KG1 (cell line): ENCODE data around the gene TNNI3K.

Experiments
- DNase-seq: peaks from one replicate; lab custom pipeline; 2025; lab: John Stamatoyannopoulos, UW

TNNI3K gene

DNA sequence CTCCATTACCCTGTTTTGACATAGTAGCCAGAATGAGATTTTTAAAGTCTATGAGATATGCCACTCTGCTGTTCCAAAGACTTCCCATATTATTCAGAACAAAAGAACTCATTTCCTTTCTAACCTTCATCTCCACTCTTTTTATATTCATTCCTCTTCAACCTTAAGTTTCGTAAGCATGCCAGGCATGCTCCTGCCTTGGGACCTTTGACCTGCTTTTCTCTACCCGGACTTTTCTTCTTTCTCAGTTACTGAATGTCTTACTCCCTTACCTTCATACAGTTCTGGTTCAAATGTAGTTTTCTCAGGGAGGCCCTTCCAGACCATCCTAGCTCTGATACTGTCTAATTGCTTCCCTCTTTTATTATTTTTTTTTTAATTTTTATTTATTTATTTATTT is 81.1 kb downstream of the TNNI3K start:
- no peak for DNase-seq

DNA sequence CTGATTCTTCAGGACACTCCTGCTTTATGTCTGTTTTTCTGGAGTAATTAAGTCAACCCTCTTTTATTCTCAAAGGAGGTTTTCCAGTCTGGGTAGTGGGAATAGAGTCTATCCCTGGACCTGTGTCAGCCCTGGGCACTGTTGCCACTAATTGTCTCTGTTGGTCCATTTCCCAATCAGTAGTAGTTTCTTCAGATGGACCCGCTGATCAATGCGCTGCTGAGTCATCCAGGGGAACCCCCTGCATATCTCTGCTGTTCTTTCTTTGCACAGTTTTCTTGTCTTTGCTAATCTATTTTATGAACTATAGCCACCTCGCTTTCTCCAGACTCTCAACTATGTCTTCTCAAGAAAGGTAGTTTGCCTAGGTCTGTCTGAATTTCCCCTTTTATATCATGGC is 82.5 kb downstream of the TNNI3K start:
- no peak for DNase-seq

DNA sequence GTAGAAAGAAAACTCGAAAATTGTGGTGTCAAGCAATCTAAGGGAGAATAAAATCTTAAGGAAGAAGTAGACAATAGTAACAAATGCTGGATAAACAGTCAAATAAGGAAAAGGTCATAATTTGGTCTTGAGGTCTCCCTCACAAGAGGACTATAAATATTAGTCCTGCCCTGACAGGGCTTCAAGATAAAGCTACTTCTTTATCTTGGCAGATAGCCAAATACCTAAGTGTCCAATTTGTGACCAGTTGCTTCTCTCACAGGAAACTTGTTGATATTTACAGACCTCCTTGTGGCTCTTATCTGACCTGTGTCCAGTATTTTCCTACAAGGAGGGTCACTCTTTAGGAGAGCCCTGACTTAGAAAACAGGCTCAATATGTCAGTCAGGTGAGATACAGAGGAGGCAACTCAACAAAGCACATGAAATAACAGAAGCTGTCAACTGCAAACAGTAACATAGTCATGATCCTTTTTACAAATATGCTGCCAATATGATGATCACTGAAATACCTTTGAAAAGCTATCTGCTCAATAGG is 88.8 kb downstream of the TNNI3K start:
- DNase-seq = no peak

DNA sequence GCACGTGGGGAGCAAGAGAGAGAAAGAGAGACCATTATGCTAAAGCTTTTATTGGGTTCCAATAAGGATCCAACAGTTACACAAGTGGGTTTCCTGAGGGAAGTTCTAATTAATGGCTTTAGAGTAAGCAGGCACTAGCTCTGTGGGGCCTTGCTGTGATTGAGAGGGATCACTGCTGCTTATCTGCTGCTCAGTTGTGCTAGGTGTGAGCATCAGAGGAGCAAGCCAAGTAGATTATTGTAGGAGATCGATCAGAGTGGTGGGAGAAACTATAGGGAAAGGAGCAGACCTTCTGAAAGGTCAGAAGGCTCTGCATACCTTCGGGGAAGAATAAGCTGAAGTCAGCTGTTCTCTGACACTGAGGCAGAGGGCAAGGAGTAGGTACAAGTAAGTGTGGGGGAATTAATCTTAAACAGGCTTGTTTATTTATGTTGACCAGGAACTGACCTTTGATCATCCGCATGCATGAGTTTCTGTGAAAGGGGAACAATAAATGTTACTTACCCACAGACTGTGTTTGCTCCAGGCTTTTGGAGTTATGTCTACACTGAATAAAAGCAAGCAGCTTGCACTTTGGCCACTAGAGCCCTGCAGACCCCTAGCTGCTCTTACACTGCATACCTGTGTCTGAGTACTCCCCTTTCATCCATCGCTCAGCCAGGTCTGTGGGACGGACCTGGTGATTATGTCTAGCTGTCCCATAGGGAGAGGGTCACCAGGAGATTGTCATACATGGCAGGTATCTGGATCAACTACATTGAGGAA is 89.7 kb downstream of the TNNI3K start:
- DNase-seq = no peak

DNA sequence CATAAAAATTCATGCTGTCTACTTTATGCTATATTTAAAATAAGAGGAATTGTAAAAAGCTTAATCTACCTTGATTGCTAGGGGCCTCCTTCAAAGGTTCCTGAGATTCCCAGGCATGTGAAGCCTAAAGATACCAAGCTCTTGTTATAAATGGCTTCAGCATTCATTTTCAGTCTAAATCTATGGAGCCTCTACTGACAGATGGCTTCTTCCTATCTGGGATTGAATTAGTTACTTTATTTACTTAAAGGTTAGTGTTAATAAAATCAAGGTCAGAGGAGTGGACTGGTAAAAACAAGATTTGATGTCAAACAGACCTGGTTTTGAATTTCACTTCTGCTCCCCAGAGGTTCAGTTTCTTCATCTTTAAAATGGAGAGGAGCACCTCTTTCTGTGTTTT is 93.7 kb downstream of the TNNI3K start:
- no peak for DNase-seq

DNA sequence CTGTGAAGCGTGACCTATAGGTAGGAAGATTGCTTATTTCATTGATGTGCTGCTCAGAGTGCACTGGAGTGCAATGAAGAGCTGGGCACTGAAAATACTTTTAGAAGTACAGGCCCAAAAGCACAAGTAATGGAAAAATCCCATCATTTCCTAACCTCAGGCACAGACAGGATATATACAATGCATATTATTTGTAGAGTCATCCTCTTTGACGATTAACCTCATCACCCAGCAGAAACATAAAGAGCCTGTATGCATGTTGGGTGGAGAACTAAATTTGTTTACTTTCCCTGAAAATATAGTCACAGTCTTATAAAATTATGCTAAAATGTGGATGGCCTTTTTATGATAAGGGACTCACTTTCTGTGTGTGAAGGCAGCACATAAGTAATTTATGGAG is 98.1 kb downstream of the TNNI3K start:
- DNase-seq = no peak

DNA sequence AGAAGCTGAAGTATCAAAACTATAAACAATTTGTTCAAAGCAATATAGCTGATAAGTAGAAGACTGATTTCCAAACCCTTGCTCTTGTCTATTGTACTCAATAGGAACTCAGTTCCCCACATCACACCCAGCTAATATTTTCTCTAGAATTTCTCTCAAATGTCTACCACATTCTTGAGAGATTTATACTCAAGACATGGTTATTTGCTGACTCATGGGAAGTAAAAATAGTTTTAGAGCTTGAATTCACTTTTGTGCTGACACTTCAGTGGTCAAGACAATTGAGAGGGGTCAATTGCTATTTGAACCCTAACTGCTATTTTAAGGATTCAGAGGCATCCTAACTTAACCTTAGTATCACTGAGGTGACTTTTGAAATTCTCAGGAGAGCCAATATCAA is 99.0 kb downstream of the TNNI3K start:
- DNase-seq = no peak

DNA sequence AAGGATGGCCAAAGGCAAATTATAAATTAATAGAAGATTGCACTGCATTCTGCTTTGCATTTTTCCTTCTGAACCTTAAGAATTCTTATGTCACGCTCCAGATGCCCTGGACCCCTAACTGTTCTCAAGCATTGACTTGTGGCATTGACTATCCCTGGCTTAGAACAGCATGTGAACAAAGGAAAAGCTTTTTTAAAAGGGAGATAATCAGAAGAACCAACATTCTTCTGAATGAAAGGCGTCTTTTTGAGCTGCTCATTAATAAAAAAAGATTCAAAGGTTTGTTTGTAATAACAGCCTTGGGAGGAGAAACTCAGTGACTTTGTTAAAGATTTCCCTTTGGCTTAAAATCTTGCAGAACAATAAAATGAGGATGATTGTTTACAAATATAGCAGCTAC is 105.5 kb downstream of the TNNI3K start:
- no peak for DNase-seq

DNA sequence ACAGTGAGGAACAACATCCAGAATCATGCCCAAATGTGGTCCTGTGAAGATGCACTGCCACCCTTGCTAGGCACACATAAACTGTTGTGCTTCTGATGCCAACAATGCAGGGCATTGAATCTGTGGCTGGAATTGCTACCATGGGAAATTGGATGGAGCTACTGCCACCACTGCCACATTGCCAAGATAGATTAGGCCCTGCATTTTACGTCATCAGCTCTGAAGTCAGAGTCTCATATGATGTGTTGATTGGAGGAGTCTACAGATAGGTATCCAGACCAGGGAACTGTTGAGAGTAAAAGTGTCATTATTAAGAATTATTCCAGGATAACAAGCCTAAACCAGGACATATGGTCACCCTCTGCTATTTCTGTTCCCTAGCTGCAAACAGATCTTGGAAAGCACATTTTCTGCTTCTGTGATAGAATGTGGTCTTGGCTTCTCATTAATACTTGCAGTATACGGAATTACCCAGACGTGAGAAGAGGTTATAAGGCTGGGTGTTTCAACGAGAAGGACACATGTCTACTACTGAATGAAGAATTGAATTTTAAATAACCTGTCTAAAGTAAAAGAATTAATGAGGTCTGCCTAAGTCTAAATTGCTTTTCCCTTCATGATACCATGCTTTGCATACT is 106.6 kb downstream of the TNNI3K start:
- DNase-seq = no peak

DNA sequence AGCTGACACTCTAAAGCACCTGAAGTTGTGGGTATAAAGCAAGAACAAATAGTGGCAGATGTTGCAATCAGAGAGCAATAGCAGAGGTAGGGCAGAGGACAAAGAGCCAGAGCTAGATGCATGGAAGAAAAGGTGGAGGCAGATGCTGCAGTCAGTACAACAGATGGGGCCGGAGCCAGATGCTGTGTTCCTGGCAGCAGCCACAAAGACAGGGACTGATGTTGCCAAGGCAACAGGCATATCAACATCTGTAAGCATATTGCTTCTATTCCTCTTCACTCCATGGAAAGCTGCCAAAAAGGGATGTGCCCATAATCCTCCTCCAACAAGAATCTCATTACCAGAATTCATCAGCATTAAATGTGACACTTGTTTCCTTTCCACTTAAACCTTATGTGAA is 108.0 kb downstream of the TNNI3K start:
- DNase-seq = no peak

DNA sequence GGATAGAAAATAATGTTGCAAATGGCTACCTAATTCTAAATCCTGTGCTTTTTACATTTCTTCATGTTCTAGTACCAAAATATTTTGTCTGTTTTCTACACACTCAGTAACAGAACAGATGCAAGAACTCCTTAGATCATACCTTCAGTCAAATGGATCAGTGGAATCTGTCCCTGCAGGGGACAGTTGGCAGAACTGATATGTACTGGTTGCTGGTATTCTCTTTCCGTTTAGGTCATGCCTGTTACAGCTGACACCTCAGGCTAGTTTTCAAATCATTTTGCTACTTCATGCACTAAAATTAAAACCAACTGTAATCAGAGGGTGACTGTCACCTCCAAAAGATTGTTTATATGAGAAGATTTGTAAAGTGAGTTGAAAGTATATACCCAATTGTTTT is 109.2 kb downstream of the TNNI3K start:
- no peak for DNase-seq

DNA sequence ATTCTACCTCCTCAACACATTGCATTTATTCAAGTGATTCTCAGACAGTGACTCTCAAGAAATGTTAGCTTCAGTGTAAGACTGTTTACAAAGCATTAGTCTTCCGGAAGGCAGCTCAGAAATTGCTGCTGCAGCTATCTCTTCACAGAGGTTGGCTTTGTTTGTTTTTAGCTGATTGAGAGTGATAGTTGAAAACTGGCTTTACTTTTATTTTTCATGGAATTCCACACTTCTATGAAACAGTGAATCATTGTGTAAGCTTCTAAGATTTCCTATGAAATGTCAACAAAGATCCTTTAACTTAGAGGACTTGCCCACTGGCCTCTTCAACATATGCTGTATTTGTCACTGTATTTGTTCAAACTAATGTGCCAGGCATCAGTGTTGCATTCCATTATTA is 121.3 kb downstream of the TNNI3K start:
- no peak for DNase-seq

DNA sequence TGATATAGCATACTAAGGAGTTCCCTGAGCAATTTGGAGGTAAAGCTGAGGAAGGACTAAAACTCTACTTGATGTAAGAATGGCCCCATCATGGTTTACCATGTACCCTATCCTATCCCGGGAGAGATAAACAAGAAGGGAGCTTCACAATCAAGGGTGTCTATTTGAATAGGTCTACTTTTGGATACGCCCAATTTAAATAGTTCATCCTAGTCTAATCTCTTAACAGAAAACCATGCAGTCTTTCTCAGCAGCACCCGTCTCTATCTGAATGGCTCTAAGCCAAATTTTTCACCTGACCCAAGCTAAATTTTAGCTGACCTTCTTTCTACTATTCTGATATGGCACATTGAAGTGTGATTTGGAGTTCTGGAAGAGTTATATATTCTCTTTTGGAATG is 122.0 kb downstream of the TNNI3K start:
- DNase-seq = no peak

DNA sequence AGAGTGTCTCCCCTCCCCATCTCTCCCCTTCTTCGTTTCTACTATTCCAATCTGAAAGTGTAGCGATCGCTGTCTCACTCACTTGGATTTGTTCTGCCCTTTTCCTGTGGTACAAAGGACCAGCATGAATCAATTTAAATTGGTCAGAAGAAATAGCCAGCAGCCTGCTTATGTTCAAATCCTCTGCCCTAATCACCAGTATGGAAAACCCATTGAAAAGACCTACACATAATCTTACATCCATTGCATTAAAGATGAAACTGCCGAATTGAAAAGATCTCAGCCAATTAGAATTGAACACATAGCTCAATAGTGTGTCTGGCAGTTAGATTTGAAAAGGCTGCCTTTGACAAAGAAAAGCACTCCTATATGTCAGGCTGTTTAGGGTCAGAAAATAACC is 122.6 kb downstream of the TNNI3K start:
- DNase-seq = no peak

DNA sequence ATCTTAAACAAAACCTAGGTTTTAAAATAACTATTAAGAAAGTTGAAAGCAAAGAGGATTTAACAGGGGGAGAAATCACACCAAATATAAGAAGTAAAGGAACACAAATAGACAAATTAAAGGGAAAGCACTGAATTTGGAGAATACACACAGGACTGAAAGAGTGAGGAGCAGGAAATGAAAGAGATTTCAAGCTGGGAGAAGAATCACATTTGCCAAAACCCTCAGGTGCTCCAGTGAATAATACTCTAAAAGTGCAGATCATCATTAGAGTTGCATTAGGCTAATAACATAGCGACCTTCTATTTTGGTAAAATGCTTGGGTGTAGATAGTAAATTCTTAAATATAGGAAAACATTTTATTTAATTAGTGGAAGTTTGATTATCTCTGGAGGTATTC is 127.5 kb downstream of the TNNI3K start:
- DNase-seq = no peak

DNA sequence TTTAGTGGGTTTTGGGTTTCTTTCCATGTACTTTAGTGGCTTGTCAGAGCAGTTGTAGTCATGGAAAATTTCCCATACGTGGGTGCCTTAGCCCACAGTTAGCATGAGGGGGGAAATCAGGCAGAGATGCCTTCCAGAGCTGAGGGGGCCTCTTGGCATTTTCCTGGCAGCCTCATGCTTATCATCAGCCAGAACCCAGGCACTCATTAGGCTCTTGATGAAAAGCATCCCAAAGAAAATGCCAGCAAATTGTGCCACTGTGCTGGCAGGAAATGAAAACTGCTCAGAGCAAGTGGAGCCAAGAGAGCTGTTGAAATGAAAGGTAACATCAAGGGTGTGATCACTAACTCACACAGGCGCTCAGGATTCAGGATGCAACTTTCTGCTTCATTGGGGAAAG is 128.0 kb downstream of the TNNI3K start:
- DNase-seq = no peak

DNA sequence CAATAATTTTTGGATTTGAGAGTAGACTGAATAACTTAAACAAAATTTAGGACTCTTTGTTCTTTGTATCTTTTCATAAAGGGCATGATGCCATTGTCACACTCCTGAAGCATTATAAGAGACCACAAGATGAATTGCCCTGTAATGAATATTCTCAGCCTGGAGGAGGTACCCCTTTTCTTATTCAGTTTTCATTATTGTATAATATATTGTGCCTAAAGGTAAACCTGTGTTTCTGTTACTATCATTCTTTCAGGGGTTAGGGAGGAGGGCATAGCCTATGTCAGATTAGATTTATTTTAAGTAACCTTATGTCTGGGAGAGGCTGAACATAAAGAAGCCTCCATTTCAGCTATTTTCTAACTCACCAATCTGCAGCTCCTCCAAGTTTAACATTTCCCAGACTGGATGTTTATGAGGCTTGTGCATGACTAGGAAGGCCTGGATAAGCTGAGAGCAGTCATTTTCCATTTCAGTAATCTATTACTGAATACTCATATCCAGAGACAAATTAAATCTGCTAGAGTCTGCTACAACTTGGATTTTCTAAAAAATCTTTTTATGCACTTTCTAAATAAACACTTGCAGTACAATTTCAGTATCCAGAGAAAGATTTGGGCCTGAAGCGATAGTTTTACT is 132.1 kb downstream of the TNNI3K start:
- no peak for DNase-seq

DNA sequence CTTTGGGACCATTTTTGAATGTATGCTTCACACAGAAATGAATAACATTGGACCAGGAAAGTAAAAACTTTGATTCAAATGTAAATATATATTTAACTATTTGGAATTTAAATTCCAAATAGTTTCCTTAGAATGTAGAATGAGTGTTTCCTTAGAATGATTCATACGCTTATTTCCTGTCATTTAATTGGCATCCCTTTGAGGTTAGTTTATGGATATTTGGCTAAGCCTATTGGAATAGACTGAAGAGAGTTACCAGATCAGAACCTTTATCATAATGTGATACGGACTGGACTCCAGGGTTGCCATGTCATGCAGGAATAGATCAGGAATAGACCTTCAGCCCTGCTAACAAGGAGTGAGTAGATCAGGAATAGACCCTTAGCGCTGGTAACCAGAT is 133.1 kb downstream of the TNNI3K start:
- DNase-seq = no peak

DNA sequence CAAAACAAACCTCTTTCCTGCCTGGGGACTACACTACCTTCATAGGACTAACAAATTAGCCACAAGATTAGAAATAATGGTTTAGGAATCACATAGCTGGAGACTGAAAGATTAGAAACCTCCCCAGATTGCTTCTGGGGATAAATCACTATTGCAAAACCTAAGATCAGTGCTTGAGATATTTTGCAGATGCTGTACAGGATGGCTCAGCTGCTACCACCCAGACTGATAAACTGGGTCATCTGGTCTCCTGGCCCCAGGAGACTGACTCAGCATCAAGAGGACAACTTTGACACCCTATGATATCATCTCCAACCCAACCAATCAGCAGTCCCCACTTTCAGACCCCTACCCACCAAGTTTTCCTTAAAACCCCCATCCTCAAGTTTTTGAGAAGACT is 140.2 kb downstream of the TNNI3K start:
- DNase-seq = no peak

DNA sequence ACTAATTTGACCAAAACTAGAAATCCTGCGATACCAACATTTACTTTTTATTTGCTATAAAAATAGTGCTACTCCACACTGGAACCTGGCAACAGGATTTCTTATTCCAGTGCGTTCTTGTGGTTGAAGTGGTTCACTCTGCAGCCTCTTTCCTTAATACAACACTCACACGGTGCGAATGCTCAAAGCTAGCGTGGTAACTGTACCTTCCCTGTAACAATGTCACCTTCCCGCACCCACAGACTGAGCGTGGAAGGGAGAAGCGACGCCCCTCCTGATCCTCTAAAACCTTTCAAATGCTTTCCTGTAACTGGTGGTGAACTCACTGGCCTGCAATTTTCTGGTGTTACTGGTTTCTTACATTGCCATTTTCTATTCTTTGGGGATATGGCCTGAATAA is 145.1 kb downstream of the TNNI3K start:
- no peak for DNase-seq

DNA sequence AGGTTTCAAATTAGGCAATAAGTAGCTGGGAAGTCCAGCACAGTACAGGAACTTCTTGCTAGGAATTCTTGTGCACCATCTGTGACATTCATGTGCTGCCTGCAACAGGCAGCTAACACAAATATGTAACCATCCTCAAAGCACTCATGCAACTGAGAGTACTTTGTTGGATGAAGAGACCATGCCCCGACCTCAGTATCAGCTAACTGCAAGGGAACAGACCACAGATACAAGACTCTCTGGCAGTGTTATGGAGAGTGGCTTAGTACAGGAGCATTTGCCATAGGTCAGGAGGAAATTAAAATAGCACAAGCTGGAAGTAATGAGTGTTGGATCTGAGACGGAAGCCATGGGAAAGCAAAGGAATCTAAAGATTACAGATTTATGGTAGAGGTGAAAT is 153.7 kb downstream of the TNNI3K start:
- DNase-seq = no peak

DNA sequence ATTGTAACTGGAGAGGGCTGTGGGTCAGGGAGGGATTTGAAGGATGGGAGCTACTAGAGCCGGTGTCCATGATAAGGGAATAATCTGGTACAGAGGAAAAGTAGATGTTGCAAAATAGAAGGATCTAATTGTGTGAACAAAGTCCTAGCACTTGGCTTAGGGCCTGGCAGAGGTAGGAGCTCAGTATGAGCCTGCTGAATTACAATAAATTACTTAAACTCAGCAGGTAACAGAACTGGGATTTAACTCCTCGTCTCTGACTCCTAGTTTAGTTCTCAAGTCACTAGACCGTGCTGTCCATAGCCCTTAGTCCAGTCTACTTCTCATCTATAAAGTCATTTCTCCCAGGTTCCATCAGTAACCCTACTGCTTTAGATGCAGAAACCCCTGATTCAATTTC is 157.0 kb downstream of the TNNI3K start:
- no peak for DNase-seq

DNA sequence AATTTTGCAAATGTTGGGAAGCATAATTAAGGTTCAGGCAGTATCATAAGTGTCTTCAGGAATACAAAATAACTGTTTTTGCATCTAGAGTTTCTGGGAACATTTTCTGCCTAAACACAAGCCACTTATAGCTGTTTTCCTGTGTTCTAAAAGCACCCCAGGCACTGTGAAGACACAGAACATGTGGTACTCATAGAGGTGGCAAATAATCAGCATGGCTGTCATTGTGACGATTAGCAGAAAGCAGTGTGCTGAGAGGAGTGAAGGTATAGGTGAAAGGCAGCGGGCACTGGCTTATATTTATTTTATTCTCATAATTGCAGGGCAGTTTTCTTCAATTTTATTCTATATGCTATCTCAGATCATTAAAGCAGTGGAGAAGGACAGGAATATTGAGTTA is 157.7 kb downstream of the TNNI3K start:
- DNase-seq = no peak
